GM19023 (cell line): Measurements from ENCODE around the gene DAND5.

Experiments
- ATAC-seq: cut with Tn5 transposase; IDR thresholded peaks from one replicate; pipeline ENCODE4 v1.9.1; 2021; ENCODE audit warnings: mild to moderate bottlenecking, moderate library complexity; ENCODE audit not compliant: unreplicated experiment

DAND5 gene

DNA sequence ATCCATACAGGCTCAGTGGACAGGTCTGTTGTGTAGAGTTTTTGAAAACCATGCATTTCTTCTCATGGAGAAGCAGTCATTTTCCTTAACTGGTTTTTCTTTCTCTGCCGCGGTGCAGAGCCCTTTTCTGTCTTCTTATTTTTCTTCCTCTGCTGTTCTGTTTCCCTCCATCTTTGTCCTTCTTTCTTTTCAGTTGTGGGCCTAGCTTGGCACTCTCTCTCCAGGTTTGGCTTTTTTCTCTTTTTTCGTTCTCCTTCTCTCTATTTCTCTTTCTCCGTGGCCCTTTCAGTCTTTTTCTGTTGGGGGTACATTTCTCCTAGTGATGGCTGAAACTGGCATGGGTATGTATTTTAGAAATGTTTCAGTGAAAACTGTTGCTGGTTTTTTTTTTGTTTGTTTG lies 50.0 kb downstream of the DAND5 start:
- ATAC-seq = no peak

DNA sequence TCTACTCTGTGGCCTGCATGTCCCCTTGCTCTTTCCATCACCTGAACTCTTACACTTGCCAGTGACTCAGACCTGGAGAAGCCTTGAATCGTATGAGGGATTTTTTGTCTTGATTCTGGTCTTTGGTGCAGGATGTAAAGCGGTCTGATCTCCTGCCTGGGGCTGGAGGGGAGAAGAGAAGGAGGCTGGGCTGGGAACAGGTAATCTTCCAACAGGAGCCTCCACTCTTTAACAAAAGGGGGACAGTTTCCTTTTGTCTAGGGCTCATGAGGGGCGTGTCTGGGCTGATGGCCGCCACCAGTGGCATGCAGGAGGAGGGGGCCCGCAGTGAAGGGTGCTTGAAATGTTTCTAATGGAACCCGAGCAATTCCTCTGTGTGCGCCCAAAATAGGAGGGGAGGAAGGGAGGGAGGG lies 50.6 kb downstream of the DAND5 start:
- ATAC-seq = no peak

- no peak for ATAC-seq
These were observed 52.9 kb downstream of the DAND5 start for GRCh38 chr19:13022111-13022858.

- no peak for ATAC-seq
These were observed 53.7 kb downstream of the DAND5 start for GRCh38 chr19:13022859-13023636.

DNA sequence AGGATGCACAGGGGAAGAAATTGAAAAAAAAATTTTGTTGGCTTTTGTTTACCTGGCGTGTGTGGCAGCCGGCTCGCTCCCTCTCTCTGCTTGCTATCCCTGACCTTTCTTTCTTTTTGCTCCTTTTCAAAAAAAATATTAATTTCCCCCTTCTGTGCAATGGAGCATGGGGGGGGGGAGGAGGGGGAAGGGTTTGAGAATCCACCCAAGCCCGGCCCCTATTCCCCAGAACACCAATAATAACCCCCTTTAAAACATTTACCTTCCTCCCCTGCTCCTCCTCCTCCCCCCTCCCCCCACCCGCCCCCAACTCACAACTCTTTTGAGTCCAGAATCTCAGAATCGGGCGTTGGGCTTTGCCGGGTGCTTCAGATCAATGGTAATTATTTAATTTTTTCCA lies 54.3 kb downstream of the DAND5 start:
- ATAC-seq = no peak
